ENCODE results near the gene COX7B2.

GRCh38 chr4:46894826-46895225, 14.2 kb downstream of the COX7B2 start:
- TF ChIP-seq, protein P1, sequence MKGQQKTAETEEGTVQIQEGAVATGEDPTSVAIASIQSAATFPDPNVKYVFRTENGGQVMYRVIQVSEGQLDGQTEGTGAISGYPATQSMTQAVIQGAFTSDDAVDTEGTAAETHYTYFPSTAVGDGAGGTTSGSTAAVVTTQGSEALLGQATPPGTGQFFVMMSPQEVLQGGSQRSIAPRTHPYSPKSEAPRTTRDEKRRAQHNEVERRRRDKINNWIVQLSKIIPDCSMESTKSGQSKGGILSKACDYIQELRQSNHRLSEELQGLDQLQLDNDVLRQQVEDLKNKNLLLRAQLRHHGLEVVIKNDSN (CRISPR knock-in tag; IDR thresholded peaks at IDR 0.05): no peak
- TF ChIP-seq, protein P2, sequence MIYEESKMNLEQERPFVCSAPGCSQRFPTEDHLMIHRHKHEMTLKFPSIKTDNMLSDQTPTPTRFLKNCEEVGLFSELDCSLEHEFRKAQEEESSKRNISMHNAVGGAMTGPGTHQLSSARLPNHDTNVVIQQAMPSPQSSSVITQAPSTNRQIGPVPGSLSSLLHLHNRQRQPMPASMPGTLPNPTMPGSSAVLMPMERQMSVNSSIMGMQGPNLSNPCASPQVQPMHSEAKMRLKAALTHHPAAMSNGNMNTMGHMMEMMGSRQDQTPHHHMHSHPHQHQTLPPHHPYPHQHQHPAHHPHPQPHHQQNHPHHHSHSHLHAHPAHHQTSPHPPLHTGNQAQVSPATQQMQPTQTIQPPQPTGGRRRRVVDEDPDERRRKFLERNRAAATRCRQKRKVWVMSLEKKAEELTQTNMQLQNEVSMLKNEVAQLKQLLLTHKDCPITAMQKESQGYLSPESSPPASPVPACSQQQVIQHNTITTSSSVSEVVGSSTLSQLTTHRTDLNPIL (CRISPR knock-in tag; IDR thresholded peaks at IDR 0.05): no peak
- TF ChIP-seq POLR2AphosphoS5 (IDR thresholded peaks at IDR 0.05; ENCODE audit: control insufficient read depth, insufficient read depth, low read depth, low read length) (no peak), JUND (IDR thresholded peaks at IDR 0.05; ENCODE audit: borderline replicate concordance, low read depth, low read length) (no peak), JUND (tag; IDR thresholded peaks at IDR 0.05; ENCODE audit: borderline replicate concordance, low read depth, low read length) (no peak), POLR2A (conservative IDR thresholded peaks at IDR 0.05) (no peak), NR3C1 (CRISPR knock-in tag; IDR thresholded peaks at IDR 0.05) (no peak), PHF20 (IDR thresholded peaks at IDR 0.05; ENCODE audit: partially characterized antibody) (no peak), RCOR1 (IDR thresholded peaks at IDR 0.05; ENCODE audit: borderline replicate concordance in 1 of 2, low read depth in 2 of 2, low read length in 2 of 2) (no peak), NR4A1 (CRISPR knock-in tag; IDR thresholded peaks at IDR 0.05) (no peak), NR4A1 (tag; IDR thresholded peaks at IDR 0.05) (no peak), ZNF436 (CRISPR knock-in tag; IDR thresholded peaks at IDR 0.05) (no peak)
- TF ChIP-seq, protein P3, sequence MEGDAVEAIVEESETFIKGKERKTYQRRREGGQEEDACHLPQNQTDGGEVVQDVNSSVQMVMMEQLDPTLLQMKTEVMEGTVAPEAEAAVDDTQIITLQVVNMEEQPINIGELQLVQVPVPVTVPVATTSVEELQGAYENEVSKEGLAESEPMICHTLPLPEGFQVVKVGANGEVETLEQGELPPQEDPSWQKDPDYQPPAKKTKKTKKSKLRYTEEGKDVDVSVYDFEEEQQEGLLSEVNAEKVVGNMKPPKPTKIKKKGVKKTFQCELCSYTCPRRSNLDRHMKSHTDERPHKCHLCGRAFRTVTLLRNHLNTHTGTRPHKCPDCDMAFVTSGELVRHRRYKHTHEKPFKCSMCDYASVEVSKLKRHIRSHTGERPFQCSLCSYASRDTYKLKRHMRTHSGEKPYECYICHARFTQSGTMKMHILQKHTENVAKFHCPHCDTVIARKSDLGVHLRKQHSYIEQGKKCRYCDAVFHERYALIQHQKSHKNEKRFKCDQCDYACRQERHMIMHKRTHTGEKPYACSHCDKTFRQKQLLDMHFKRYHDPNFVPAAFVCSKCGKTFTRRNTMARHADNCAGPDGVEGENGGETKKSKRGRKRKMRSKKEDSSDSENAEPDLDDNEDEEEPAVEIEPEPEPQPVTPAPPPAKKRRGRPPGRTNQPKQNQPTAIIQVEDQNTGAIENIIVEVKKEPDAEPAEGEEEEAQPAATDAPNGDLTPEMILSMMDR (IDR thresholded peaks at IDR 0.05 in 2 of 3, conservative IDR thresholded peaks at IDR 0.05 in 1 of 3; ENCODE audit: insufficient read depth in 2 of 3, low read depth in 1 of 3, low read length in 3 of 3): no peak
